NB4 (cell line): ENCODE measurements around the gene CYREN.

ENCODE experiments used
- DNase-seq: peaks from one replicate; pipeline ENCODE4 v3.0.0; 2010; ENCODE audit warnings: low read depth
- H3K4me3 ChIP-seq: one replicate; pipeline ENCODE4 v1.5.1; 2011; ENCODE audit warnings: mild to moderate bottlenecking, low read depth, low read length, moderate library complexity
- CTCF ChIP-seq: IDR thresholded peaks from one replicate; pipeline ENCODE4 v1.5.1; 2012; ENCODE audit warnings: low read depth, low read length
- MAX ChIP-seq: IDR thresholded peaks from 2 replicates; pipeline ENCODE4 v1.6.1; 2011; ENCODE audit warnings: low read depth, low read length
- MYC ChIP-seq: IDR thresholded peaks from 2 replicates; pipeline ENCODE4 v1.6.1; 2011; ENCODE audit warnings: low read depth, low read length
- POLR2A ChIP-seq: IDR thresholded peaks from 2 replicates; pipeline ENCODE4 v1.6.1; 2011; ENCODE audit warnings: mild to moderate bottlenecking; ENCODE audit not compliant: insufficient read length; ENCODE audit errors: extremely low read depth

The CYREN gene

GRCh38 chr7:135199439-135199838, 28.9 kb upstream of the CYREN start:
- TF ChIP-seq POLR2A (no peak), CTCF (no peak), MYC (no peak), MAX (no peak)
- DNase-seq = no peak
- H3K4me3 ChIP-seq = no peak overlapping the region

GRCh38 chr7:135197906-135198655, 27.6 kb upstream of the CYREN start:
- DNase-seq = no peak
- no peak for TF ChIP-seq MAX
- no peak for TF ChIP-seq MYC
- TF ChIP-seq CTCF = no peak
- no peak for TF ChIP-seq POLR2A

GRCh38 chr7:135197343-135197742, 26.8 kb upstream of the CYREN start:
- TF ChIP-seq MYC (no peak), CTCF (no peak), POLR2A (no peak), MAX (no peak)
- DNase-seq = no peak
- no peak overlapping the region for H3K4me3 ChIP-seq

More at GRCh38 chr7:135197906-135198655, 27.6 kb upstream of the CYREN start:
- H3K4me3 ChIP-seq = no peak overlapping the region

GRCh38 chr7:135195968-135196629, 25.6 kb upstream of the CYREN start:
- TF ChIP-seq POLR2A = no peak
- no peak overlapping the region for H3K4me3 ChIP-seq
- DNase-seq = no peak

- no peak overlapping the region for H3K4me3 ChIP-seq
- no peak for DNase-seq
- no peak for TF ChIP-seq CTCF
- TF ChIP-seq MAX = no peak
- TF ChIP-seq MYC = no peak
- TF ChIP-seq POLR2A = no peak
These were observed 24.6 kb upstream of the CYREN start for GRCh38 chr7:135195156-135195555.

- TF ChIP-seq MYC (no peak), POLR2A (no peak), CTCF (no peak), MAX (no peak)
- H3K4me3 ChIP-seq = no peak overlapping the region
- DNase-seq = no peak
These were observed 24.1 kb upstream of the CYREN start for GRCh38 chr7:135194494-135195095.
